ENCODE measurements around the gene ANKS1B. TPM values are rescaled to one million over a fixed set of nuclear protein-coding genes. Genes with fewer than 3 reads are reported as not detected.

Gene ANKS1B
- total and polyA plus RNA-seq, 2 experiments from 2014 or later, result 1.8 to 1.9 TPM

DNA sequence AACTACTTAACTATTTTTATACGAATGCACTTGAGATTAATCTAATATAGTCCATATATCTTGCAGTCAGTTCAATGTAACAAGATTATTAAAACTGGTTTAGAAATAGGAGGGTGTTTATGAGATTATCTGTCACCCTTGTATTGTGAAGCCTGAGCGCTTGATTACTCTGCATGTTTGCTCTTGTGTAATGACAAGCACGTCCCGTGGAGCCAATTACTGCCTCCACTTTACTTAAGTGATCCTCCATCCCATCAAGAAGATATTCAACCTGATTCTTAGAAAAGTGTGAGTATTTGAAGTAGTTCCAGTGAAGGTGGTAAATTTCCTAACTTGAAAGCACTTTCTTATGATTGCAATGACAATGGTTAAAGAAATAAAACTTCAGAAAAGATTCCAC lies 752.4 kb downstream of the ANKS1B start:
- Histone ChIP-seq H3K4me1 (ENCODE audit: low read depth) (peaks cover 4% of the 10 kb centered on the region), H3K36me3 (no peaks in the 10 kb centered on the region), H3K4me3 (no peak overlapping the region), H3K27ac (no peak overlapping the region), H3K27me3 (no peaks in the 10 kb centered on the region), H3K9me3 (ENCODE audit: low read depth) (no peaks in the 10 kb centered on the region)
- TF ChIP-seq, protein P1, sequence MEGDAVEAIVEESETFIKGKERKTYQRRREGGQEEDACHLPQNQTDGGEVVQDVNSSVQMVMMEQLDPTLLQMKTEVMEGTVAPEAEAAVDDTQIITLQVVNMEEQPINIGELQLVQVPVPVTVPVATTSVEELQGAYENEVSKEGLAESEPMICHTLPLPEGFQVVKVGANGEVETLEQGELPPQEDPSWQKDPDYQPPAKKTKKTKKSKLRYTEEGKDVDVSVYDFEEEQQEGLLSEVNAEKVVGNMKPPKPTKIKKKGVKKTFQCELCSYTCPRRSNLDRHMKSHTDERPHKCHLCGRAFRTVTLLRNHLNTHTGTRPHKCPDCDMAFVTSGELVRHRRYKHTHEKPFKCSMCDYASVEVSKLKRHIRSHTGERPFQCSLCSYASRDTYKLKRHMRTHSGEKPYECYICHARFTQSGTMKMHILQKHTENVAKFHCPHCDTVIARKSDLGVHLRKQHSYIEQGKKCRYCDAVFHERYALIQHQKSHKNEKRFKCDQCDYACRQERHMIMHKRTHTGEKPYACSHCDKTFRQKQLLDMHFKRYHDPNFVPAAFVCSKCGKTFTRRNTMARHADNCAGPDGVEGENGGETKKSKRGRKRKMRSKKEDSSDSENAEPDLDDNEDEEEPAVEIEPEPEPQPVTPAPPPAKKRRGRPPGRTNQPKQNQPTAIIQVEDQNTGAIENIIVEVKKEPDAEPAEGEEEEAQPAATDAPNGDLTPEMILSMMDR (IDR thresholded peaks at IDR 0.05; ENCODE audit: low read depth, low read length), result no peak
- DNase-seq (ENCODE audit: low read depth in 1 of 2, low spot score in 1 of 2), result no peak

DNA sequence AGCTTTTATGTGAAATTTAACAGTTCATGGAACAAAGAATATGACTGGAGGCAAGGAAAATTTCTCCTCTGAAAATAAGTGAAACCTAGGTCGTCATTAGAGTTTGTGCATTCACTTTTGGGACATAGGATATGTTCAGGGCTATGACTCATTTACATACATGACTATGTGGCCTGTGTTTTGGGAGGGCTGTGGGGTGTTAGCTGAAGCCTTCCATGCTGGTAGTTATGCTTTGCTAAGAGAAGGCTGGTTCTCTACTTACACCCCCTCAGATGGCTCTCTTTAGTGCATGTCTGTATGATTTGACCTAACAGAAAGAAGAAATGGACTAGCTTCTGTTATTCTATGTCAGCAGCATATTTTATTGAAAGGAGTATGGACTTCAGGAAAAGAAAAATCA lies 753.7 kb downstream of the ANKS1B start:
- H3K9me3 ChIP-seq (ENCODE audit: low read depth), result no peaks in the 10 kb centered on the region
- H3K27me3 ChIP-seq, result no peaks in the 10 kb centered on the region
- H3K4me3 ChIP-seq, result no peak overlapping the region
- peaks cover 4% of the 10 kb centered on the region for H3K4me1 ChIP-seq (ENCODE audit: low read depth)
- H3K36me3 ChIP-seq, result no peaks in the 10 kb centered on the region
- TF ChIP-seq, protein P1 (IDR thresholded peaks at IDR 0.05; ENCODE audit: low read depth, low read length), result no peak
- DNase-seq (ENCODE audit: low read depth in 1 of 2, low spot score in 1 of 2), result no peak
- no peak overlapping the region for H3K27ac ChIP-seq

DNA sequence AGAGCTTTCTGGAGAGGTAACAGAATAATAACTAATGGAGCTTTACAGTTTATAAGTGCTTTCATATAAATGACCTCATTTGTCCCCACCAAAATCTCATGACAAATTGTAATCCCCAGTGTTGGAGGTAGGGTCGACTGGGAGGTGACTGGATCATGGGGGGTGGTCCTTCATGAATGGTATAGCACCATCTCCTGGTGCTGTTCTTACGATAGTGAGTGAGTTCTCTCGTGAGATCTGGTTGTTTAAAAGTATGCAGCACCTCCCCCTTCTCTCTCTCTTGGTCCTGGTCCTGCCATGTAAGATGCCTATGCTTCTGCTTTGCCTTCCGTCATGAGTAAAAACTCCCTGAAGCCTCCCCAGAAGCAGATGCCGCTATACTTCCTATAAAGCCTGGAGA lies 760.5 kb downstream of the ANKS1B start:
- TF ChIP-seq, protein P1 (IDR thresholded peaks at IDR 0.05; ENCODE audit: low read depth, low read length), result no peak
- no peaks in the 10 kb centered on the region for H3K9me3 ChIP-seq (ENCODE audit: low read depth)
- no peak overlapping the region for H3K27ac ChIP-seq
- no peak for DNase-seq (ENCODE audit: low read depth in 1 of 2, low spot score in 1 of 2)
- no peaks in the 10 kb centered on the region for H3K36me3 ChIP-seq
- no peak overlapping the region for H3K4me3 ChIP-seq
- no peaks in the 10 kb centered on the region for H3K4me1 ChIP-seq (ENCODE audit: low read depth)
- H3K27me3 ChIP-seq, result no peaks in the 10 kb centered on the region

DNA sequence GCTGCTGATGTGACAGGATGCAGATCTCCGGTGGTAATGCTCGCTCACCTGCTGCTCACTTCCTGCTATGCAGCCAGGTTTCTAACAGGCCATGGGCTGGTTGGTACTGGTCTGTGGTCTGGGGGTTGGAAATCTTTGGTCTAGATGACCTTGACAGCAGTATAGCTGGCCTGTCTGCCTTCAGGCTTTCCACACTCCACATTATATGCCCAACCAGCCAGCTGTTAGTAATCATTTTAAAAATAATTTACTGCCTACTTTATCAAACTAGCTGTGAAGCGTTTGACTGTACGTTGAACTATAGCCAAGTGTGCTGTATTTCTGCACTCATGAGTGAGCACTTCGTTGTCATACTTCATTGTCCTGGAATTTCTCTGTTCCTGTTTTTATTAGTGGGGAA lies 761.2 kb downstream of the ANKS1B start:
- Histone ChIP-seq H3K4me3 (no peak overlapping the region), H3K27ac (no peak overlapping the region)
- no peak for DNase-seq (ENCODE audit: low read depth in 1 of 2, low spot score in 1 of 2)

DNA sequence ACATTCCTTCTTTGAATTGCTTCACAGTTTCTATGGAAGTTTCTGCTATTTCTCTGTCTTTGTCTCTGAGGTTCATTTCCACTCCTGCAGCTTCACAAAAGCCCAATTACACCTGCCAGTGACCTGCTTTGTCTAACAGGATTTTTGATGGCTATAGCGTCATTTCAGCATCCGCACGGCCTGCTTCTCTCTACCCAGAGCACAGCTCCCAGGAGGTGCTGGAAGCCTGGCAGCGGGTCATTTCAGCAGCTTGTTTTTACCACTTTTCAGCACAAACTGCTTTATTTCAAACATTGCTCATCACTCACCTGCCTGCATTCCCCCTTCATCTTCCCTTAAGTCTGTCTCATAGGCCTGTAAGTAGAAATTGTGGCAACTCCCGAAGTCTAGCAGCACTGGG lies 771.7 kb downstream of the ANKS1B start:
- Histone ChIP-seq H3K9me3 (ENCODE audit: low read depth) (no peaks in the 10 kb centered on the region), H3K36me3 (no peaks in the 10 kb centered on the region), H3K27me3 (no peaks in the 10 kb centered on the region), H3K4me1 (ENCODE audit: low read depth) (no peaks in the 10 kb centered on the region), H3K27ac (no peak overlapping the region), H3K4me3 (no peak overlapping the region)
- DNase-seq (ENCODE audit: low read depth in 1 of 2, low spot score in 1 of 2), result no peak
- TF ChIP-seq, protein P1 (IDR thresholded peaks at IDR 0.05; ENCODE audit: low read depth, low read length), result no peak

More for the DNA sequence above, 761.2 kb downstream of the ANKS1B start:
- H3K4me1 ChIP-seq (ENCODE audit: low read depth), result no peaks in the 10 kb centered on the region
- H3K27me3 ChIP-seq, result no peaks in the 10 kb centered on the region
- TF ChIP-seq, protein P1 (IDR thresholded peaks at IDR 0.05; ENCODE audit: low read depth, low read length), result no peak
- no peaks in the 10 kb centered on the region for H3K9me3 ChIP-seq (ENCODE audit: low read depth)
- no peaks in the 10 kb centered on the region for H3K36me3 ChIP-seq

DNA sequence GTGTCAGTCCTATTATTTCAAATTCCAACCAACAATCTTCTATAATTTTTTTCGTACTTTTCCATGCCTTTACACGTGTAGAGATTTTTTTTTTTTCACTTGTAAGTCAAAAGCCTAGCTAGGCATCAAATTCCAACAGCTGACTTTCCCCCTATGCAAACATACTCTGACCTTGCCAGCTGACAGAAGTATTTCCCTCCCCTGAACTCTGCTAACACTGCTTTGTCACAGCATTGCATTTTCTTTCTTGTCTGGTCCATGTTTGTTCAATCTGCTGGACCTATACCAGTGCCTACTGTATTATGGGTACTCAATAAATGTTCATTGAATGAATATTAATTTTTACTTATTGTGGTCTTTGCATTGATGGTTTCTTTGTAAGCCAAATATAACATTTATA lies 772.5 kb downstream of the ANKS1B start:
- no peaks in the 10 kb centered on the region for H3K9me3 ChIP-seq (ENCODE audit: low read depth)
- H3K4me1 ChIP-seq (ENCODE audit: low read depth), result no peaks in the 10 kb centered on the region
- no peaks in the 10 kb centered on the region for H3K27me3 ChIP-seq
- H3K36me3 ChIP-seq, result no peaks in the 10 kb centered on the region
- no peak overlapping the region for H3K4me3 ChIP-seq
- TF ChIP-seq, protein P1 (IDR thresholded peaks at IDR 0.05; ENCODE audit: low read depth, low read length), result no peak
- DNase-seq (ENCODE audit: low read depth in 1 of 2, low spot score in 1 of 2), result no peak
- H3K27ac ChIP-seq, result no peak overlapping the region
